Activated CD4-positive, alpha-beta T cell treated with anti-CD3 and anti-CD28 coated beads, Interleukin-2, Interleukin-6, amounts not matched to agents 100 ng/mL and 50 ng/mL, durations not matched to agents 16 hours and 8 hours (primary cell): ENCODE results near the gene SLC6A5.

ENCODE experiments used
- DNase-seq: peaks from one replicate; pipeline ENCODE4 v3.0.0-alpha.2; 2020

The SLC6A5 gene

DNA sequence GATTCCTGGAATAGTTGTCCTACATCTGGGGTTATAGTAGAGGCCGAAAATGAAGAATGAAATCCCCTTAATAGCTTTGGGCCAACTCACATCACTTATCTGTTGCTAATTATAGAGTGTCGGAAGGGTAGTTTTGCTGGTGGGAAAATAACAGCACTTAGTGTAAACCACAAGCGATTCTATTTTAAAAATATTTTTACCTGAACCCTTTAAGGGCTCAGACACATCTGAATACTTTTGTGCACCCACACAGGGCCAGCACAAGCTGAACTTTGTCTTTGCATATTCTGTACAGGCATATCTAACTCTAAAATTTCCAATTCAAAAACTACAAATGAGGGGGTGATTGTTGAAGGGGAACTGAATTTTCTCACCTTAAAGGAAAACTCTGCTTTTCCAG is 27.6 kb downstream of the SLC6A5 start:
- no peak for DNase-seq

DNA sequence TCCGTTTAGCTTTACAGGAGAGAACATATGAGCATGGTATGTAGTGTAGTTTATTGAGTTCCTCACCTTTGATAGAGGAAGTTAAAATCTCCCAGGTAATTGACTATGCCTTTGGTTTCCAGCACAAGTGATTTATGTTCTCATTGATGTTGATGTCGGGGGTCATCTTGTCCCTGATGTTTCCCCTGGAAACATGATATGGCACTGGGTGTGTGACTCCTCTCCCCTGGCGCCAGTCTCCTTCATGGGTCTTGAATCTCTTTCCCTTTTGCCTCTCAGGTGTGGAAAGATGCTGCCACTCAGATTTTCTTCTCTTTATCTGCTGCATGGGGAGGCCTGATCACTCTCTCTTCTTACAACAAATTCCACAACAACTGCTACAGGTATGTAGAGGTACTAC is 28.3 kb downstream of the SLC6A5 start:
- DNase-seq = no peak

DNA sequence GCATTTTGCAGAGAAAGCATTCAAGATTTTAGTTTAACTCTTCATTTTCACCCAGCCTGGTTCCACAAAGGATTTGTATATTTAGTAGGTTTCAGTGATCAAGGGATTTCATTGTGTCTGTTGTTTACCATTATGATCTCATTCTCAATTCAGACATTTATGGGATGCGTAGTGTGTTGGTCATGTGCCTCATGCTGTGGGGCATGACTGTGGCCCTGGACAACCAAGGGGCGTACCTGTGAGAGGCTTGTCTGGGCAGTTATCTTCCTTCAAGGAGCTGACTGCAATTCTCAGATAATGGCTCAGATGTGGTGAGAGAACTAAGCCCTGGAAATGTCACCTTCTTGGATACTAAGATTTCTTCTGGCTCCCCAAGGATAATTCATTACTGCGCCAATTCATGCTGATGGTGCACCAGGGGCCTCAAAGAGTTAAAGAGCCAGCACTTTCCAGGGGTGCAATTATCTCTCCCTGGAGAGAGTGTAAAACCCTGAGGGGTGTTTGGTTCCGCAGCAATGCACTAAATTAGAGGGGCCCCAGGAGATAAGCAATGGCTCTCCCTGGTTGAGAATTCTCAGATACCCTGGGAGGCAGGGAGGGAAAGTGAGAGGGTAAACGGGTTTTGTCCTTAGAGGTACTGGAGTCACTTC is 32.2 kb downstream of the SLC6A5 start:
- no peak for DNase-seq

DNA sequence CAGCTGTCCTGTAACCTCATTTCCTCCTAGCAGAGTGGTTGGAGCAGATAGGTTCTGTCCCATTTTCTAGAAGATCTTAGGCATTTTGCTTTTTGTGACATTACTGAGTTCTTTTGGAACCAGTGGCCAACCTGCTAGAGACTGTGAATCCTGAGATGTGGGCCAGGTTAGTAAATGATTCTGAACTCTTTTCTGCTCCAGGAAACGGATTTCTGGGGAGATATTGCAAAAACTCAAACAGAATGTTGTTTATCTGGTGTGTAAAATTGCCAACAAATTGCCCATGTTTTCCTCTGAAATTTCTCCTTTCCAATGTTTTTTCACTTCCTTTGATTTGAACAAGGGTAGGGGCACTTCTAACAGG is 32.7 kb downstream of the SLC6A5 start:
- no peak for DNase-seq

DNA sequence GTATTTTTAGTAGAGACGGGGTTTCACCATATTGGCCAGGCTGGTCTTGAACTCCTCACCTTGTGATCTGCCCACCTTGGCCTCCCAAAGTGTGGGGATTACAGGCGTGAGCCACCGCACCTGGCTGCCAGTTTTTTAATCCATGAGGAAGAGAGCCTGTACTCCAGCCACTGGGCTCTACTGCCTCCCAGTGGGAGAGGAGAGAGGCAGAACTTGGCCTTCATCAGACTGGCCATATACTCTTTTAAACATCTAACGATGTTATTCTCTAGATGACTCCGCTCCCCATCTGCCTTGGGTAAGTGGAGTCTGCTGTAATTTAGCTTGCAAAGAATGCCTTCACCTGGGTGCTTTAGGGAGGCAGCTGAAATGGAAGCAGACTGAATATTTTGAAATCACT is 34.6 kb downstream of the SLC6A5 start:
- DNase-seq = no peak

DNA sequence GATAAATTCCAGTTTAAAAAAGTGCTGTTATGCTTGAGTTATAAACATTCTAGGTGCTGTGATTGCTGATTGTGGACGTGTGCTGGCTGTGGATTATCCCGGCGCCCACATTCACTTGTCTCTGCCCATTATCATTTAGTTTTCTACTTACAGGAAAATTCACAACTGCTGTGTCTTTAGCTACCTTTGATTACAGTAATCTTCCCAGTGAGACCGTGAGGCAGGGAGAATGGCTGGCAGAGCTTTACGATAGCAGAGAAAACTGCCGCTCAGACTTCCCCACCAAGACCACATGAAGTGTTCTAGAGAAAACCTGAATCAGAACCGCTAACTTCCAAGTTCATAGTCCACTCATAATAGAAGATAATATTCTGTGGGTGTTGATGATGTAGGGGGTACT is 35.4 kb downstream of the SLC6A5 start:
- no peak for DNase-seq

DNA sequence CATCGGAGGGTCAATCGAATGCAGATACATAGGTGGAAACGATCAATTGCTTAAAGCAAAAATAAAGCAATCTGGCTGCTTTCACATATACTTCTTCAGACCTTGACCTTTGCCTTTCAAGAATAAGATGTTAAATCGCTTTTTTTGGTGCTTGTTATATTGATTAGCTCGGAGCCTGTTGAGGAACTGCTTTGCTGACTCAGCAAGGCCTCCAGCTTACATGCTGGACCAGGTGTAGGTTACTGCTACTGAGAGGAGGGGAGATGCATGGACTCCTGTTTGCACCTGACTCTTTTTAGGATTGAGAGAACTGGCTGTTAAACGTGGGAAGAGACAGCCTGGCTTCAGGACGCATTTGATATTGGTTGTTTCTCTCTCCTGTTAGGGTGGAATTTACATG is 38.7 kb downstream of the SLC6A5 start:
- no peak for DNase-seq

DNA sequence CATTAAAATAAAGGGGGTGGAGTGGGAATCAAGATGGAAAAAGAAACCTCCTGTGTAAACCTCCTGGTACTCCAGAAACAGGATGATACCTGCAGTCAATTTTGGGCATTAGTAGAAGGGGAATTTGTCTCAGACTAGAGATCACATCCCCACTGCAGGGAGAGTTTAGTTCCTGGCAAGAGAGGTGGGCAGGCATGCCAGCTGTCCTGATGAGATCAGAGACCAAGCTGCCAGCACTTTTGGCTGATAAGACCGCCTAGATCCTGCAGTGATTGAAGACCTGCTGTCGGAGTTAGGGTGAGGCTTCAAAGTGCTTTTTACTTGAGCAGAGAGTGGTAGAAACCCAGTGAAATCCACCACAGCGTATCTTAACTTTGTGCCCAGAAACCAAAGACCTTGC is 40.3 kb downstream of the SLC6A5 start:
- no peak for DNase-seq

DNA sequence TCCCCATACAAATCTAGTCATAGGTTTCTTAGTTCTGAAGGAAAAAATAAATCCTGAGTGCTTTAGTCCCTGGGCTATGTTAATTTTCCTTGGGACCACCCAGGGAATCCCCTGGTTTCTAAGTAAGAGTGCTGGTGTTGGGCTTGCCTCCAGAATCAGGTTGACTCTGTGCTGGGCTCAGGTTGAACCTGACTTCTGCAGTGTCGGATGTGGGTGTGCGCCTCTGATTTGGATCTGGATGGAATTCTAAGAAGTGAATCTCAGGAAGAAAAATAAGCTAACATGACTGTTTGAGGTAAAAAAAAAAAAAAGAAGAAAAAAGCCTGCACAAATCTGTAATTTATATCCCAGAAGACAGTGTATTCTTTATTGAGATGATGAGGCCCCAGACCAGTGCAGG is 41.0 kb downstream of the SLC6A5 start:
- no peak for DNase-seq

DNA sequence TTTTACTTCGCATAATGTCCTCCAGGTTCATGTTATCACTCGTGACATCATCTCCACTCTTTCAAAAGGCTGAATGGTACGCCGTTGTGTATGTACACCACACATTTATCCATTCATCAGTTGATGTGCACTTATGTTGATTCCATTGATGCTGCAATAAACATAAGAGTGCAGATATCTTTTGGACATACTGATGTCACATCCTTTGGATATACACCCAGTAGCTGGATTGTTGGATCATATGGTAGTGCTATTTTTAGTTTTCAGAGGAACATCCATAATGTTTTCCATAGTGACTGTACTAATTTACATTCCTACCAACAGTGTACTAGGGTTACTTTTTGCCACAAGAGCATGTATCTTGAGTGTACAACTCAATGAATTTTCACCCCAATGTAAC is 45.0 kb downstream of the SLC6A5 start:
- DNase-seq = no peak

DNA sequence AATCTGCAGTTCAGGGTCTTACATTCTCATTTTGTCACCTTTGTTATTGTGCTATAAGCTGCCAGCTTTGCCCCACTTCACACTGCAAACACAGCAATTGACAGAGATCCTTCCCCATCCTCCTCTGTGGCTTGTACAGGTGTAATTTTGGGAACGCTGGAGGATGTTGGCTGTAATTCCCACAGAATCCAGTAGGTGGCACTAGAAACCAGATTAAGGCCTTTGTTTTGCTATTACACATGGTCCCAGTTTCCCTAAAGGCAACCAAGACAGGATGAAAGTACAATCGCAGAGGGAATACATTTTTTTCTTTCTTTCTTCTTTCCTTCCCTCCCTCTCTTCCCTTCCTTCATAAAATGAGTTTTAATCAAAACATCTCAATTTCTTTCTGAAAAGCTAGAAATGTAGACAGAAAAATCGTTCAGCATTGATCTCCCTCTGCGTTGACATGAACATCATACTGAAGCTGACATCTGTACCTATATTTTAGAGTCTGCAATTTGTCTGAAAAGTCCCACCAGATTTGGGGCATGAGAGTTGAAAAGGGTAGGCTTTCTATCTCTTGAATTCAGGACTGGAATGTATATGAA is 48.7 kb downstream of the SLC6A5 start:
- DNase-seq = peak; percentile 62

DNA sequence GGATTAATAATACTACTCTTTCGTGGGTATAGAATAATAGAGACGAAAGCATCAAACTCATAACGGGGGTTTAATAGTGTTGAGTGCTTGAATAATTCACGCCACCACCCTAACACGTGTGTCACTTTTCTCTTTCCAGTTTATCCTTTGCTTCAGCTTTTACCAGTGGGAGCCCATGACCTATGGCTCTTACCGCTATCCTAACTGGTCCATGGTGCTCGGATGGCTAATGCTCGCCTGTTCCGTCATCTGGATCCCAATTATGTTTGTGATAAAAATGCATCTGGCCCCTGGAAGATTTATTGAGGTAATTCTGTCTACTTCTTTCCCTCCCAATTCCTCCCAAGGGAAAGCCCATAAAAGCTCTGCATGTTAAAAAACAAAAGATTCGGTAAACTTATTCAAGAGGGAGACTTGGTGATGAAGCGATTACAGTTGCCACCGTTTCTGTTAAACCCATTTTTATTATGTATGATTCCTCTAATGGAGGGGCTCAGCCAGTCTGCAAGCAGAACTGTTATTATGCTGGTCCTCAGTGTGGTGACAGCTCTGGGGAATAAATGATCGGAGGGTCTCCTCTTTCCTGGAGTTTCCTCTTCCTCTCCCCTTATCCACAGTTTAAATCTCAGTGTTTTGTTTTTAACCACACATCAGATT is 52.9 kb downstream of the SLC6A5 start:
- DNase-seq = no peak

DNA sequence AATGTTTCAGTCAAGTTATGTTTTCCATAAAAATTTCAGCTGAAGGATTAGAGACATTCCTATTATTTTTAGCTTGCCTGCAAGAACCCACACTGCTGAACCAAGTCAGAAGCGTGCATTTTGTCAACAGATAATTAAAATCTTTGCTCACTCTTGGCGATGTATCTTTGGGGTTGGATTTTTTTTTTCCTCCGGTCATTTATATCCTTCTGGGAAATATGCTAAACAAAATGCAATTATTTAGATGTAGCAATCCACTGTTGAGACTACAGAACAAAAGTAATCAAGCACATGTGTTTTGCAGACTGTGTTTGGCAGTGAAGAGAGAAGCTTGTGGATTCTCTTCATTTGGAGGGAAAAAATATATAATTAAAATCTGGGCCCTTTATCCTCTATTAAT is 54.6 kb downstream of the SLC6A5 start:
- no peak for DNase-seq

DNA sequence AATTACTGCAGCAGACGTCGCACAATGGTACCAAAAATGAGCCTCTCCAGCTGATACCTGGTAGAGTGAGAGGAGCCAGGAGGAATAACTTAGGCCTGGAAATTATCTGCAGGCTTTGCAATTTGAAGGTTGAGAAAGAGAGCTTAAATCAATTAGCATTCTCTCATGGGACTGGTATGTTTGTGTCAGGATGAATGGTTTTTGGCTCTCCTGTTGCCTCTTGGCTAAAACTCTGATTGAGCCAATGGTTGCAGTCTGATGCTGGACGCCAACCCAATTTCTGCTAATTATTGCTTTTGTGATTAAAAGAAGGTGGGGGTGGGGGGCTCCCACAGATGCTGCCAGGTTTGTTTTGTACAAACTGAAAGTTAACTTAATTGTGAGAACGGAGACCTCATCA is 57.5 kb downstream of the SLC6A5 start:
- no peak for DNase-seq

DNA sequence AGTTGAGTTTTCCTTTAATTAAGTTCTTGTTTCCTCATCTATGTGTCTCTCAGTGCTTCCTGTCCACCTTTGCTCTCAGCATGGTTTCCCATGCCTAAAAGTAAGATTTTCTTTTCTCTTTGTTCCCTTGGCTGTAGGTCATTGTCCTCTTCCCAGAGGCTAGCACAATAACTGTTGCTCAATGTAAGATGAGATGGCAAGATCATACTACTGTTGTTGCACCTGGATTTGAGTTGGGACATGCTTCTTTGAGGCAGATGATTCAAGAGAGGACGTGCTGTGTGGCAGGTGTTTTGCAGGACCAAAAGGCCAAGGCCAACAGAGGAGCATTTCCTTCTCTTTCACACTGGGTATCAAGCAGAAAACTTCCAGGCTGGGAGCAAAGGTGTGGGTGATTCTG is 58.7 kb downstream of the SLC6A5 start:
- no peak for DNase-seq

DNA sequence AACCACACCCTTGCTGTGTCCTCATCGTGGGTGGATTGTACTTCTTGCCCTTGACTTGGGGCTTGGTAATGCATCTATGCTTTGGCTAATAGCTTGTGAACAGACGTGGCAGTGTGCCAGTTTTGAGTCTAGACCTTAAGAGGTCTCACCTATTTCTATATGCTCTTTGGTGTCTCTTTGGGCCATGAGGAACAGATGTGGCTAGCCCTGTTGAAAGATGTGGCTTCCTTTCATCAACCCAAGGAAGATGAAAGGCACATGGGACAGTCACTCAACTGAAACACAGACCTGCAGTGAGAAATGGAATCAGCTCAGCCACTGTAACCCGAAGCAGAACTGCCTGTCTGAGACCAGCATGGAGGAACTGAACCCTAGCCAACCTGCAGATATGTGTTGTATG is 62.0 kb downstream of the SLC6A5 start:
- no peak for DNase-seq

DNA sequence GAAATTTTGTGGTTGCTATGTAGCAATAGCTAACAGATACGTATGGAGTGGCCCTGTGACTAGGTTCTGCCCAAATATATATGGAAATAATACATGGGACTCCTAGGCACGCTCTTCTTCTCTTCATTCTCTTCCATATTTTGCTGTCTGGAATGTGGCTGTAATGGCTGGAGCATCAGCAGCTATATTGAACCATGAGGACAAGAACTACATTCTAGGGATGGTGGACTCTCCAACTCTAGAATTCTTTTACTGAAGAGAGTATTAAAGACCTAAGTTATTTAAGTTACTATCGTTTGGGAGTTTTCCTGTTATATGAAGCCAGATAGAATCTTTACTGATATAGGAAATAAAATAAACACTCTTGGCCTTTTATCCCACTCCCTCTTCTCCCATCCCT is 62.4 kb downstream of the SLC6A5 start:
- no peak for DNase-seq

DNA sequence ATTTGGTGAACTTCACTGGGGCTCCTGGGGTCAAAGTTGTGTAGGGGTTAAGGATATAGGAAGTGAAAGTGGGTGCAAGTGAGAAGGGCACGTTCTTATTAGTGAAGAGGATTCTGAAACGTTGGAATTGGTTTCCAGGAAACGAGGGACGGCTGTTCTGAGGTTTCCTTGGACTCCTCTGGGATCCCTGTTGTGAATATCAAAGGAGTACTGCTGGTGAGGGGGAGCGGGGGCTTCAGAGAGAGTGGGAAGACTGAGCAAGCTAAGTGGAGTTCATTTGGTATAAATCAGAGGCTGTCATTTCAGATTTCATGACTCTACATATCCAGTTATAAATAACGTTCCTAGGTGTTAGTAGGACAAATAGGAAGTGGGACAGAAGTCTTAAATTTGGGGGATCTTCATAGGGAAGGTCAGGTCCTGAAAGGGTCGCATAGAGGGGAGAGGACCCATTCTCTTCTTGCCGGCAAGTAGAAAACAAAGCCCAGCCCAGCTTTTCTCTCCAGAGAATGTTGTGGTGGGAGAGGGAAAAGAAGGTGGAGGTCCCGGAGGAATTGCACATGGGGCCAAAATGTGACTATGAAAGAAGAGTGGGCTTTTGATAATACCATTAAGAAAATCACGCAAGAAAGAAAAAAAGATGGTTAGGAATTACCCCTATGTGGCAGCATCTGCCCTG is 68.9 kb downstream of the SLC6A5 start:
- no peak for DNase-seq

DNA sequence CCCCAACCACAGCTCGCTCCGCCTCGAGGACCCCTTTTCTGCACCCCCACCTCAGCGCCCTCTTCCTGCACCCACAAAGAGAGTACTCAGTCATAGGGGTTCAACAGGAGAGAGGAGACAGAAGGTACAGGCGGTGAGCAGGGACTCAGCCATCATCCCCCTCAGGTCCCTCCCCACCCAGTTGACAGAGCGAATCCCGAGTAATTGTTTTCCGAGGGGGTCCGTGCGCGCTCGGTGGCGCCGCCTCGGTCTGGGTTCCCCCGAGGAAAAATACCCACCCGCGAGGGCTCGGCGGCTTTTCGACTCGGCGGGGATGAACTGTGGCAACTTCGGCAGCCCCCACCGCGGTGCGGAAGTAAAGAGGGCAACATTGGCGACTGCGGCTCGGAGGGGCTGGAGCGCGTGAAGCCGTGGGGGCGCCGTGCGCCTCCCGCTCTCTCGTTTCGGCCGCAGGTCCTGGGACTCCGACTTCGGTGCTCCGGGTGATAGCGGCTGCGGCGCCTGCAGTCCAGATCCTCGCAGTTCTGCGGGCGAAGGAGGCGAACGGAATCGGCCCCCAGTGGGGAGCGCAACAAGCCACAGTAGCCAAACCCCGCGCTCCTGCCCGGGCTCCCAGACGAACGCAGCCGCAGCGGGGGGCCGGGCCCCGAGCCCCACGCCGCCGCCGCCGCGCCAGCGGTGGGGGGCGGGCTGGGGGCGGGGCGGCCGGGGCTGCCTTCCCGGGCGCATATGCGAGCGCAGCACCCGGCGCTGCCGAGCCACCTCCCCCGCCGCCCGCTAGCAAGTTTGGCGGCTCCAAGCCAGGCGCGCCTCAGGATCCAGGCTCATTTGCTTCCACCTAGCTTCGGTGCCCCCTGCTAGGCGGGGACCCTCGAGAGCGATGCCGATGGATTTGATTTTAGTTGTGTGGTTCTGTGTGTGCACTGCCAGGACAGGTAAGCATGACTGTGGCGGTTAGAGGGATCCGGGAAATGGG is 69.7 kb downstream of the SLC6A5 start, which contains the start of gene NELL1:
Gene NELL1 (plus strand): TSS at position 743 of the 976 bp plus-strand sequence.
- no peak for DNase-seq

DNA sequence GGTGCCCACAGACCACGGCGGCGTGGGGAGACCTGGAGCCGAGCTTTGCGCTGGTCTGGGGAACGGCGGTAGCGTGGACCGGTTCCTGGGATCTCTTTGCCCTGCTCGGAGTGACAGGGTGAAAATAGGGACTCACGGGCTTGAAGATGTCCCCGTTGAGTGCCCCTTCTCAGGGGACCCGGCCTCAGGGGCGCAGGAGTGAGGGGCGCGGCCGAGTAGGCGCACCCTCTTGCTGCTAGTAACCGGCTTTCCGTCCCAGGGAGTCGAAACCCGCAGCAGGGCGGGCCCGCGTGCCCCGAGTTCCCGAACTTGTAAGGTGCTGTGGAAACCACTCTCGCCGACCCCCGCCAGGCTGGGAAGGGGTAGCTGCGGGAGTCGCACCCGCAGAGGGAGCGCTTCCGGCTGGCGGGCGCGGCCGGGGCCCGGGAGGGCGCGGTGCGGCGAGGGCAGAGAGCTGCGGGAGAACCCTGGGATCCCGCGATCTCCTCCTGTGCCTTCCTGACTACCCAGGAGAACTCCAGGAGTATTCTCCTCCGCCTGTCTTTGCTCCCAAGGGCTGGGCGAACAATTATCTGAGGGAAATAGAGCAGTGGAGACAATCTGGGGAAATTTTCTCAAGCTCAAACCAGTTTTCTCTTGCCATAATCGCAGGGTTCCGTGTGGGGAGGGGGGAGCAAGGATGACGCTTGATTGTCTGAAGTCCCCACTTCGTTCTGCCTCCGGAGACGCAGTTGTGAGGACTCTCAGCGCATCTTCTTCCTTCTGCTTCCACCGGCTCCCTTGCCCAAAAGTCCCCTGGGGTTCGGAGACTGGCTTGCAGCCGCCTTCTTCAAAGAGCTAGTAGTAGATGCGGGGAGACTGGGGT is 70.6 kb downstream of the SLC6A5 start:
- DNase-seq = no peak

DNA sequence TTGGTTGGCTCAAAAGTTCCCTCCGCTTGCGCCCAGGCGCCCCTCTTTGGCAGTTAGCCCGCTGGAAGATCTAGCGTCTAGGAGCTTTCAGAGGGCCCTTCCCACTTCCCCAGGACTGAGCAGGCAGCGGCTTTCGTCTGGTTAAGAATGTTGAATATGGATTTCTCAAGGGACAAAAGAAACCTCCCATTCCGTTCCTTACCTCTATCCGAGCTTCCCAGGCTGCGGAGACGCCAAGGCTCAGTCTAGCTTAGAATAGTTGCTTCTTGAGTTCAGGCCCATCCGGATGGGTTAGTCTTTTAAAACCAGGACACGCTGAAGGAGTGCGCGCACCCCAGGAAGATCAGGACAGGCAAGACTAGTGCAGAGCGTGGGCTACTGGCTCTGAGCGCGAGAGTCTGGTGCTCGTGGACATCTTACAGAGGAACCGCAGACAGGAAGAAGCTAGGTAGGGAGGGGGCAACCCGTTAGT is 71.6 kb downstream of the SLC6A5 start:
- no peak for DNase-seq
